NCI-H128 (cell line): ENCODE measurements around the gene NUDT14.

Source experiments
- DNase-seq: peaks from one replicate; lab custom pipeline; 2025; ENCODE audit not compliant: unreplicated experiment; lab: John Stamatoyannopoulos, UW

Gene NUDT14

GRCh38 chr14:105177082-105177481 lies 4.0 kb downstream of the NUDT14 start:
- no peak for DNase-seq

- DNase-seq = no peak
These were observed 4.6 kb downstream of the NUDT14 start for GRCh38 chr14:105176513-105176912.

DNA sequence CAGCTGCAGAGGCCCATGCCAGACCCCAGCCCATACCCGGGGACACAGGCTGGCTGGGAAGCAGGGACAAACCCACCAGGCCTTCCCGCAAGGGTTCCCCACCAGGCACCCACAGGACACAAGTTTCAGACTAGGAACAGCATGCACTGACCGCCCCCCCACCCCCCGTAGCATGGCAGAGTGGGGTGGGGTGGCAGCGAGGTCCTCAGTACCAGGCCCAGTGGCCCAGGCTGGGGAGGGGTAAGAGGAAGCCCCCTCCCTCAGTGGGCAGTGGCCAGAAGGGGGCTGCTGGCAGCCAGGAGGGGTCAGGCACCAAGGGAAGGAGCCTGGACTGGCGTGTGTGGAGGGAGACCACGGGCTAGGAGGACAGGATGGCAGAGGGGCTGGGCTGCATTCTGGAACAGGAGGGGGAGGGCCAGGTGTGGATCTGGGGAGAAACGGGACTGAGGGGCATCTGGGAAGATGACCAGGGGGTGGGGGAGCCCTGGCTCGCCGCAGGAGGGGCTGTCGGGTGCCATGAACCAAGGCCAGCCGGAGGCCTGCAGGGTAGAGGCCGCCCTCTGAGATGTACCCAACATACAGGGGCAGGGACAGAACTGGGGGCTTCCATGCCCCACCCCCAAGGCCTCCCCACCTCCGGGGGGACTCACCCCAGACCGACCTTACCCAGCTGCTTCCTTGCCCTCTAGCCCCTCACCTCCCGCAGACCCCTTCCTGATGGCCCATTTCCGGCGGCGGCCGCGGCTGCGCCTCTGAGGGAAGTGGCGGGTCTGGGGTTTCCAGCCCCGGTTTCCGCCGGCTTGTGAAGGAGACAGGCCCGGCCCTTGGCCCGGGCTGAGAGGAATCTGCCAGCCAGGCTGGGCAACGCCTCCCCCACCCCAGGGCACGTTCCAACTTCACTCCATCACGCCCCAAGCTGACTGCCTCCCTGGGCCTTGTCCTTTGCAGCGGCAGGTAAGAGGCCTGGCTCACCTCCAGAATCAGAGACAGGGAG lies 6.9 kb downstream of the NUDT14 start:
- no peak for DNase-seq

- DNase-seq = no peak
These were observed 8.0 kb downstream of the NUDT14 start for GRCh38 chr14:105173145-105173544.

DNA sequence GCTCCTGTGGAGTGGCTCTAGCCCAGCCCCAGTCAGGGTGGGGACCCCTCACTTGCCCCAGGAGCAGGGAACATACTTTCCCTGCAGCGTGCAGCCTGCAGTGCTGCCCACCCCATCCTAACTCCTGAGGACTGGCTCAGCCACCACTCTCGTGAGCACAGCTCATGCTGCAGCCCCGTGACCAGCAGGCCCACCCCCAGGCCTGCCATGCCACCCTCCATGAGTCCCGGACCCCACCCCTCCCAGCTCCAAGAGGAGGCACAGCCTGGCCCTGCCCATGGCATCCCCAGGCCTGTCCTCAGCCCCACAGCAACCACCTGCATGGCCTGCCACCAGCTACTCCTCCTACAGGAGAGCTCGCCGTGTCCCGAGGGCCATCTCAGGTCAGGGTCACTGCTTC lies 8.6 kb downstream of the NUDT14 start:
- no peak for DNase-seq

DNA sequence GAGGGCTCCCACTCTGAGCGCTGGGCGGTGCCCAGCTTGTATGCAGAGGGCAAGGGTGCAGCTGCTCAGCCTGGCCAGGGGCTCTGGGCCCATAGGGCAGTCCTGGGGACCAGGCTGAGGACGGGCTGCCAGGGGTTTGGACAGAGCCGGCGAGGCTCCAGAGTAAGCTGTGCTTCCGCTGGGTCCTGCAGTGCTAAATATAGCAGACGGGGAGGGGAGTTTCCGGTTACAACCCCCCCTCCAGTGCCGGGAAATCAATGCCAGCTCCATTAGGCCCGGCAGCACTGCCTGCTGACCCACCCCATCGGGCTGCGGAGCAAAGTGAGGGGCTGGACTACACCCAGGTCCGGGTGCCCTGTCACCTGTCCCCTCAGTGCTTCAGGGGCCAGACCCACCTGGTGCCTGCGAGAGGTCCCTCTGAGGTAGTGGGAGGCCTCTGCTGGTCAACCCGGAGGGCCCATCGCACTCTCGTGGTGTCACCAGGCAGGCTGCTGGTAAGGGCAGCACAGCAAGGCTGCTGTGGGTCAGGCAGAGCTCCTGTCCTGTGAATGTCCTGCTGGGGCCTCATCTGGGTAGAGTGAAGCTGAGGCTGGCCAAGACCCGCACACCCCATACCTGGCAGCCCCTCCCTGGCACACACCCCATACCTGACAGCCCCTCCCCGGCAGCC lies 10.0 kb downstream of the NUDT14 start:
- no peak for DNase-seq

- DNase-seq = no peak
These were observed 11.1 kb downstream of the NUDT14 start for GRCh38 chr14:105169776-105170655.

DNA sequence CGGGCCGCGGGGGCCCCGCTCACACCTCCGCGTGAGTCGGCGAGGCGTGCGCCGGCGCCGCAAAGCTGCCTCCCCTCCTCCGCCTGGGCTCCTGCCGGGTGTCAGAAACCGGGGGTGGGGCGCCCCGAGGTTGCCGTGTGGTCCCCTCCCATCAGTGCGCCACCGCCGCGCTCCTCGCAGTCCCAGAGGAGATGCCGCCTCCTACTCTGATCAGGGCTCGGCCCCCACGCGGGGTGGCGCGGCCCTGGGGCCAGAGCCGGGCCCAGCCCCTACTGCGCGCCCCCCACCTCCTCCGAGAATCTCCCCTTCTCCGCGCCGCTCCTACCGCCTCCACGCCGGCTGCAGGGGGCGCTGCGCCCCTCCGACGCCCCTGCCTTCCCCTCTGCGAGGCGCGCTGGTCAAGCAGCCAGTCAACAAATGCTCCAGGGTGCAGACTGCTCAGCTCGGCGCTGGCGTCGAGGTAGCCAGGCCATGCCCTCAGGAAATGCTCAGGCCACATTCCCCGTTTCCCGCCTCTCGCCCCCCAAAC lies 12.1 kb downstream of the NUDT14 start:
- no peak for DNase-seq

- DNase-seq = no peak
These were observed 12.6 kb downstream of the NUDT14 start, which contains the start of gene JAG2 for GRCh38 chr14:105168496-105168978. Gene JAG2 (minus strand): TSS chr14:105168776. CDS start chr14:105168420, 356 bp downstream.

- DNase-seq = no peak
These were observed 13.1 kb downstream of the NUDT14 start for GRCh38 chr14:105168093-105168420.

DNA sequence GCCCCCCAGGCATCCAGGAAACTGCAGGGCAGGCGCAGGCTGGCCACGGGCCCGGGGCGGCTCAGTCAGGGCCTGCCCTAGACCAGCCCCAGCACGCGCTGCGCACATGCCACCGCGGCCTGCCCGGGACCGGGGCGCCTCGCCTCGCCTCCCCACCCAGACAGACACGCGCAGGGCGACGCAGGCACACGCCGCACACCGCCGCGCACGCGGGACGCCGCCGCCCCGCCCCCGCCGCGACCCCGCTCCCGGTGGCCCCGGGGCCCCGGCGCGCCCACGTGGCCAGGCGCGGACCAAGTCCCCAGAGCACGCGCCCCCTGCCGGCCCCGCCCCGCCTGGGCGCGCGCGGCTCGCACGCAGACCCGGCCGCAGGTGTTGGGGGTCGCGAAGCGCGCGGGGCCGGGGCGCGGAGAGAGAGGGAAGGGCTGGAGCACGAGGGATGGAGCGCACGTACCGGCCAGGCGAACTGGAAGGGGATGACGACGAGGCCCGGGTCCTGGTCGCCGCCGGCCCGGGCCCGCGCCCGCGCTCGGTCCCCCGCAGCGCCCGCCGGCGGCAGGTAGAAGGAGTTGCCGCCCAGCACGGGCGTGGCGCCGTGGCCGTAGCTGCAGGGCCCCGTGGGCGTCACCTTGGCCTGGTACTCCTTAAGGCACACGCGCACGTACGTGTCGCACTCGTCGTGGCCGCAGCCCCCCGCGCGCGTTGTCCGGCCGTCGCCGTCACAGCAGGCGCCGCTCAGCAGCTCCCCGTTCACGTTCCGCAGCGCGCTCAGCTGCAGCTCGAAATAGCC lies 13.6 kb downstream of the NUDT14 start:
- DNase-seq = no peak

DNA sequence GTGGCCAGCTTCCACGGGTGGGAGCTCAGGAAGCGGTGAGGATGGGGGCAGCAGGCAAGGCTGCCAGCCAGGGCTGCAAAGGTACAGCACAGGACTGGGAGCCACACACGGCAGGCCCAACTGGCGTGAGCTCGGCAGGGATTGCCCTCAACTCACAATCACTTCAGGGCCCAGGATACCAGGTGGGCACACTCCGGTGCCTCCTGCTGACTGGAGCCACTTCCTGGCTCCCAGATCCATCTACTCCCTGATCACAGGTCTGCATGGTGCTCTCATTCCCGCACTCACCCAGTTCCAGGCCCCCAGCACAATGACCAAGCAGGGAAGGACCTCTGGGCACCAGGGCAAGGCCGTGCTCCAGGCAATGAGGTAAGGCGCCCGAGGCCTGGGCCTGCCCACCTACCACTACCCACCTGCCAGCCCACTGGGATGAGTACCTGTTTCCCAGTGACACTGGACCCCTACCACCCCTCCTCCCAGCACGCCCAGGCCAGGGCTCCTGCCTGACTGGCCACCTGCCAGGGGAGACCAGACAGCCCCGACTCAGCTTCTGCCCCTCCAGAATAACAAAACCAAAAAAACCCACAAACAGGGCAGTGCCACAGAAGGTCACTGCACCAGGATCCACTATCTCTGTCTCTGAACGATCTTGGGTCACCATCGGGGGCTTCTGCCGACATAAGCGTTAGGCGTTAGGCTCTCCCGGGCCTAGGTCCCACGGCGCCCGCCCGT lies 14.4 kb downstream of the NUDT14 start:
- DNase-seq = no peak

- no peak for DNase-seq
These were observed 15.2 kb downstream of the NUDT14 start for GRCh38 chr14:105165761-105166485.

DNA sequence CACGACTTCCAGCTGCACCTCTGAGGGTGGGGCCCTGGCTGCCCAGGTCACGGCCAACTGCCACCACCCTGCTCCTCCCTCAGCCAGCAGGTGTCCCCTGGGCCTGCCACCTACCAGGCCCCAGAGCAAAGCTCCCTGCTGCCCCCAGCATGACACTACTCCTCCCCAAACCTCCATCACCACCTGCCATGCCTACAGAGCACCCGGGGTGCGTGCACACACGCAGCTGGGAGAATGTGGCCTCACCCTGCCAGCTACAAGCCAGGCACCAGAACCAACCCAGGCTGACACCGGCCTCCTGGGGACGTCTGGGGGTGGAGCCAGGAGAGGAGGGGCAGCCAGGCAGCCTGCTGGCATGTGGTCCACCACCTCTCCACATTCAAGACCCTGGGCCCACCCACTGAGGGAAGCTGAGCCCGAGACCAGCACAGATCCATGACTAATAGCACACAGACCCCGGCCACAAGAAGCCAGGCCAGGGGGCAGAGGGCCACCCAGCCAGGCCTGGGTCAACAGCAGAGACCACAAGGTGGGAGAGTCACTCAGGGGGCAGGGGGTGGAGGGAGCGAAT lies 15.9 kb downstream of the NUDT14 start:
- no peak for DNase-seq

DNA sequence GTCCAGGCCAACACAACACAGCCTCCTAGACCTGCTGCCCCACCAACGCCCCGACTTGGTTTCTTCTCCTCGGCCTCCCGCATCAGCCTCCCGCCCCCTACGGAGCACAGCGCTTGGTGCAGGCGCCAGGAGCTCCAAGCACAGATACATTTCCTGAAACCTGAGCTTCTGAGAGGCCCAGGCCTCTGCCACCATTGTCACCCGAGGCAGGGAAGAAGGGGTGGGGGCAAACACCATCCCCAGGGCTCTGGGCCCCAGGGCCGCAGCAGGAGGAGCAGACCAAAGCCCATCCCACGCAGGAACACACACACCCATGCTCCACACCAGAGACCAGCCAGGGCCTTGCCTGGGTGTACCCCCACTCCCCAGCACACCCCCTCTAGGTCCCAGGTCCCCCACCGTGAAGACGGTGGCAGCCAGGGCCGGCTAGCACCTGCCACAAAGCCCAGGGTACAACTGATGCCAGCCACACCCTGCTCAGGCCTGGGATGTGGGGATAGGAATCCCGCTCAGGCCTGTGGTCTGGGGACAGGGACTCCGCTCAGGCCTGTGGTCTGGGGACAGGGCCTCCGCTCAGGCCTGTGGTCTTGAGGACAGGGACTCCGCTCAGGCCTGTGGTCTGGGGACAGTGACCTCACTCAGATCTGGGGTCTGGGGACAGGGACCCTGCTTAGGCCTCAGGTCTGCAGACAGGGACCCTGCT lies 17.9 kb downstream of the NUDT14 start:
- DNase-seq = no peak

GRCh38 chr14:105162669-105162979 lies 18.5 kb downstream of the NUDT14 start:
- no peak for DNase-seq

DNA sequence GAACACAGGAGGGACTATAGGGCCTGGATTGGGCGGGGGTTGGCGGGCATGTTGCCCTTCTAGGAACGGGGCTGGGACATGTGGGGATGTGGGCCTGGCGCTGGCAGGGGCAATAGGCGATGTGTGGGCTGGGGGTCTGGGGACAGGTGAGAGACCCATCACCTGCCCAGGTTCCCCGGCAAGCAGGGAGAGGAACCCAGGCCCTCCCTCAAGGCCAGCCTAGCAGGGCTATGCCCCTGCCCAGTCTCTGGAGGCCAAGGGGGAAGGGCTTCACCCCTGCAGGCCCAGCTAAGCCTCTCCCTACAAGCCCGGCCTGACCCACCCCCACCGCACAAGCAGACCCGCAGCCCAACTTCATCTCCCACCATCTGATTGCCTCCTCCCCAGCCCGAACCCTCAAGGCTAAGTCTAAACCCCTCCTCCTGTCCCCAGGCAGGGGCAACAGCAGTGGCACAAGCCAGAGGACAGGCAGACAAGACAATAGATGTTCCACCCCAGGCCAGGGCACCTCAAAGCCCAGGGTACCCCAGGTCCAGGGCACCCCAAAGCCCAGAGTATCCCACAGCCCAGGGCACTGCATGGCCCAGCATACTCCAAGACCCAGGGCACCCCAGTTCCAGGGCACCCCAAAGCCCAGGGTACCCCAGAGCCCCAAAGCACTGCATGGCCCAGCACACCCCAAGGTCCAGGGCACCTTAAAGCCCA lies 19.0 kb downstream of the NUDT14 start:
- DNase-seq = no peak
